K562 (cell line): ENCODE results near the gene SPRED2. TPM values are rescaled to one million over a fixed set of nuclear protein-coding genes. Genes with fewer than 3 reads are reported as not detected.

ENCODE experiments used
- BRD4 ChIP-seq: fragments of 200-600 bp; sonication (generic); IDR thresholded peaks from 2 replicates; pipeline ENCODE4 v1.6.1; 2017; ENCODE audit warnings: inconsistent platforms
- CTCF ChIP-seq, 3 experiments: IDR thresholded peaks in 2 of 3; conservative IDR thresholded peaks in 1 of 3; 2 replicates each; pipeline ENCODE4 v1.5.1; 2011 to 2012; ENCODE audit warnings: low read length in 3 of 3, mild to moderate bottlenecking in 3 of 3, control low read depth in 2 of 3, improper control_type of control experiment in 1 of 3, inconsistent platforms in 1 of 3, low read depth in 1 of 3, mixed read lengths in 1 of 3, moderate library complexity in 1 of 3; ENCODE audit not compliant: insufficient read depth in 2 of 3
- FOXJ2 ChIP-seq: fragments of 200-800 bp; sonication (Bioruptor generic); IDR thresholded peaks from 2 replicates; pipeline ENCODE4 v1.6.1; 2016; ENCODE audit warnings: missing genetic modification characterization, missing compliant biosample characterization
- GTF2F1 ChIP-seq: IDR thresholded peaks from 2 replicates; pipeline ENCODE4 v1.6.1; 2011; ENCODE audit warnings: low read depth, low read length, improper control_type of control experiment
- HIVEP1 ChIP-seq: fragments of 250-450 bp; sonication (Bioruptor Pico); IDR thresholded peaks from 2 replicates; pipeline ENCODE4 v1.4.0; 2020; ENCODE audit warnings: mild to moderate bottlenecking
- KLF10 ChIP-seq: fragments of 250-450 bp; sonication (Bioruptor Pico); IDR thresholded peaks from 2 replicates; pipeline ENCODE4 v1.6.1; 2021; ENCODE audit warnings: matching md5 sums
- MAZ ChIP-seq, 2 experiments: fragments of 450-650 bp in 1 of 2; sonication (generic) in 1 of 2; formaldehyde crosslinking; IDR thresholded peaks in 1 of 2; conservative IDR thresholded peaks in 1 of 2; 2 replicates each; pipeline versions ENCODE4 v1.4.0 to v1.5.0; 2020; ENCODE audit warnings: mild to moderate bottlenecking in 1 of 2, missing genetic modification reagents in 1 of 2
- NCOA2 ChIP-seq, 2 experiments: fragments of 450-650 bp; IDR thresholded peaks; 2 replicates each; pipeline ENCODE4 v1.6.1; 2018; ENCODE audit warnings: mild to moderate bottlenecking in 2 of 2, moderate library complexity in 1 of 2; ENCODE audit not compliant: partially characterized antibody in 2 of 2
- NFXL1 ChIP-seq: fragments of 450-650 bp; formaldehyde crosslinking; IDR thresholded peaks from 2 replicates; pipeline ENCODE4 v1.4.0; 2021; ENCODE audit warnings: mild to moderate bottlenecking
- NRF1 ChIP-seq, 2 experiments: fragments of 450-650 bp; IDR thresholded peaks in 1 of 2; conservative IDR thresholded peaks in 1 of 2; 2 replicates each; pipeline ENCODE4 v1.6.1; 2014; ENCODE audit warnings: mild to moderate bottlenecking in 2 of 2
- RAD21 ChIP-seq, 2 experiments: fragments of 250-450 bp in 1 of 2; fragments of 450-650 bp in 1 of 2; sonication (Bioruptor Pico) in 1 of 2; formaldehyde crosslinking in 1 of 2; IDR thresholded peaks in 1 of 2; conservative IDR thresholded peaks in 1 of 2; 2 replicates each; pipeline versions ENCODE4 v1.4.0 to v1.8.0; 2020 to 2022; ENCODE audit warnings: mild to moderate bottlenecking in 2 of 2, moderate library complexity in 1 of 2
- SFPQ ChIP-seq: fragments of 200-400 bp; formaldehyde crosslinking; IDR thresholded peaks from 2 replicates; pipeline ENCODE4 v1.6.1; 2017; ENCODE audit warnings: mild to moderate bottlenecking, low read depth, low read length, moderate library complexity
- TCF7 ChIP-seq: sonication (generic); IDR thresholded peaks from 2 replicates; pipeline ENCODE4 v1.6.1; 2016; ENCODE audit warnings: antibody characterized with exemption, borderline replicate concordance
- TEAD4 ChIP-seq, 2 experiments: sonication (generic) in 1 of 2; formaldehyde crosslinking in 1 of 2; IDR thresholded peaks; 2 replicates each; pipeline versions ENCODE4 v1.6.1 to v1.8.0; 2012 to 2022; ENCODE audit warnings: borderline replicate concordance in 1 of 2, inconsistent platforms in 1 of 2, low read length in 1 of 2, mild to moderate bottlenecking in 1 of 2, missing genetic modification reagents in 1 of 2
- ZNF76 ChIP-seq: fragments of 250-450 bp; sonication (Bioruptor Pico); IDR thresholded peaks from 2 replicates; pipeline ENCODE4 v1.4.0; 2020; ENCODE audit warnings: mild to moderate bottlenecking, moderate library complexity, borderline replicate concordance
- polyA plus RNA-seq, 8 experiments: library from polyadenylated mRNA; depleted of rRNA in 4 of 8; stranded (reverse) in 5 of 8; unstranded in 3 of 8; fragments of >200 nt; fragmentation: Nextera tagmentation in 2 of 8; fragmentation: Illumina TruSeq in 1 of 8; extraction: Ambion mirVana in 2 of 8; extraction: Trizol in 1 of 8; gene quantifications; 2 replicates each; pipeline versions ENCODE4 v1.2.1 to v1.2.3, GENCODE V29; 2011 to 2014; ENCODE audit warnings: inconsistent platforms in 1 of 8, missing spikeins in 1 of 8
- total RNA-seq, 7 experiments: library from RNA; depleted of rRNA in 6 of 7; stranded (reverse); fragments of >200 nt in 6 of 7; fragmentation: Illumina TruSeq in 2 of 7; extraction: Trizol in 2 of 7; gene quantifications; 2 replicates each; pipeline versions ENCODE4 v1.2.1 to v1.2.3, GENCODE V29; 2011 to 2021; ENCODE audit warnings: low replicate concordance in 1 of 7
- TF ChIP-seq, protein P1 (sequence below): IDR thresholded peaks from 2 replicates; pipeline ENCODE4 v1.6.1; 2012; ENCODE audit warnings: low read depth, low read length, improper control_type of control experiment, borderline replicate concordance
- TF ChIP-seq, protein P2 (sequence below), 2 experiments: fragments of 450-650 bp; conservative IDR thresholded peaks; 2 replicates each; pipeline ENCODE4 v1.6.1; 2017; ENCODE audit warnings: mild to moderate bottlenecking in 2 of 2, moderate library complexity in 2 of 2
- TF ChIP-seq, protein P3 (sequence below): fragments of 450-650 bp; IDR thresholded peaks from 2 replicates; pipeline ENCODE4 v1.6.1; 2017; ENCODE audit warnings: mild to moderate bottlenecking, moderate library complexity

SPRED2 gene
- total and polyA plus RNA-seq, 9 of the 15 experiments (the other 6 are each of a cell fraction or from before 2014, with no cell fraction given), result 4.6 to 50.8 (median 14.1) TPM

DNA sequence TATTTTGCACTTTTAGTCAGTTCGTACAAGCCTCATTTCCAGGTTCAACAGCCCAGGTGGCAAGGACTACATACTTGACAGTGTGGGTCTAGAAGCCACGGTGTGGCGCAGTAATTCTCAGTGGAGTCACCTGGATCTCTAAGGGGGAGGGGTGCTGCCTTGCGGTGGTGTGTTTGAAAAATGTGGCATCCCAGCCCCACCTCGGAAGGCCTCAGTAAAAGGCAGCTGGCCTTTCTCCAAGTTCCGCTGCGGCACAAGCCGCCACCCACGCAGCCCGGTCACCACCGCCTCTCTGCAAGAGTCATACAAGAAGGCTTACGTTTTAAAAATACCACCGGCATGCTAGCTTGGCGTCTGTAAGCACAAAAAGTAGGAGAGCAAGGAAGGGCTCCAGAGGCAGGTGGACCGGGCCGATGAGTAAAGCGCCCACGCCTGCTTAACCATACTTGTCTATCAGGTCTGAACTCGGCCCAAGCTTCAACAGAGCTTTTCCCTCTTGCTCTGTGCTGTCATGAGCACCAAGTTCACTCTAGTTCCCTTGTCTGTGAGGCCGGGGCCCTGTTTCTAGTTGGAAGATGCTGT, 49.5 kb downstream of the SPRED2 start (continued):
- TF ChIP-seq, protein P1, sequence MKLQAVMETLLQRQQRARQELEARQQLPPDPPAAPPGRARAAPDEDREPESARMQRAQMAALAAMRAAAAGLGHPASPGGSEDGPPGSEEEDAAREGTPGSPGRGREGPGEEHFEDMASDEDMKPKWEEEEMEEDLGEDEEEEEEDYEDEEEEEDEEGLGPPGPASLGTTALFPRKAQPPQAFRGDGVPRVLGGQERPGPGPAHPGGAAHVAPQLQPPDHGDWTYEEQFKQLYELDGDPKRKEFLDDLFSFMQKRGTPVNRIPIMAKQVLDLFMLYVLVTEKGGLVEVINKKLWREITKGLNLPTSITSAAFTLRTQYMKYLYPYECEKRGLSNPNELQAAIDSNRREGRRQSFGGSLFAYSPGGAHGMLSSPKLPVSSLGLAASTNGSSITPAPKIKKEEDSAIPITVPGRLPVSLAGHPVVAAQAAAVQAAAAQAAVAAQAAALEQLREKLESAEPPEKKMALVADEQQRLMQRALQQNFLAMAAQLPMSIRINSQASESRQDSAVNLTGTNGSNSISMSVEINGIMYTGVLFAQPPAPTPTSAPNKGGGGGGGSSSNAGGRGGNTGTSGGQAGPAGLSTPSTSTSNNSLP, result no peak
- TF ChIP-seq BRD4, result no peak
- TF ChIP-seq MAZ (CRISPR knock-in tag; conservative IDR thresholded peaks at IDR 0.05 in 1 of 2, IDR thresholded peaks at IDR 0.05 in 1 of 2), result peak in 1 of 2 experiments; percentile 71; a peak in 2 of 4 replicates
- TF ChIP-seq TCF7, result no peak
- TF ChIP-seq RAD21 (CRISPR knock-in tag; conservative IDR thresholded peaks at IDR 0.05 in 1 of 2, IDR thresholded peaks at IDR 0.05 in 1 of 2), result peak; percentile 28 to 55; a peak in 2 of 4 replicates
- TF ChIP-seq FOXJ2 (tag), result no peak
- TF ChIP-seq NRF1 (conservative IDR thresholded peaks at IDR 0.05 in 1 of 2, IDR thresholded peaks at IDR 0.05 in 1 of 2), result peak; percentile 69 to 75
- TF ChIP-seq NFXL1 (CRISPR knock-in tag), result no peak
- TF ChIP-seq GTF2F1, result no peak
- no peak for TF ChIP-seq KLF10 (CRISPR knock-in tag)
- TF ChIP-seq CTCF (IDR thresholded peaks at IDR 0.05 in 2 of 3, conservative IDR thresholded peaks at IDR 0.05 in 1 of 3; ENCODE audit: insufficient read depth in 2 of 3, low read depth in 1 of 3, low read length in 3 of 3), result peak; percentile 35 to 56 (median 54); a peak in 4 of 6 replicates
- TF ChIP-seq, protein P2, sequence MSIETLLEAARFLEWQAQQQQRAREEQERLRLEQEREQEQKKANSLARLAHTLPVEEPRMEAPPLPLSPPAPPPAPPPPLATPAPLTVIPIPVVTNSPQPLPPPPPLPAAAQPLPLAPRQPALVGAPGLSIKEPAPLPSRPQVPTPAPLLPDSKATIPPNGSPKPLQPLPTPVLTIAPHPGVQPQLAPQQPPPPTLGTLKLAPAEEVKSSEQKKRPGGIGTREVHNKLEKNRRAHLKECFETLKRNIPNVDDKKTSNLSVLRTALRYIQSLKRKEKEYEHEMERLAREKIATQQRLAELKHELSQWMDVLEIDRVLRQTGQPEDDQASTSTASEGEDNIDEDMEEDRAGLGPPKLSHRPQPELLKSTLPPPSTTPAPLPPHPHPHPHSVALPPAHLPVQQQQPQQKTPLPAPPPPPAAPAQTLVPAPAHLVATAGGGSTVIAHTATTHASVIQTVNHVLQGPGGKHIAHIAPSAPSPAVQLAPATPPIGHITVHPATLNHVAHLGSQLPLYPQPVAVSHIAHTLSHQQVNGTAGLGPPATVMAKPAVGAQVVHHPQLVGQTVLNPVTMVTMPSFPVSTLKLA (conservative IDR thresholded peaks at IDR 0.05), result peak; percentile 71 to 84; a peak in 3 of 4 replicates
- TF ChIP-seq SFPQ, result no peak
- TF ChIP-seq, protein P3, sequence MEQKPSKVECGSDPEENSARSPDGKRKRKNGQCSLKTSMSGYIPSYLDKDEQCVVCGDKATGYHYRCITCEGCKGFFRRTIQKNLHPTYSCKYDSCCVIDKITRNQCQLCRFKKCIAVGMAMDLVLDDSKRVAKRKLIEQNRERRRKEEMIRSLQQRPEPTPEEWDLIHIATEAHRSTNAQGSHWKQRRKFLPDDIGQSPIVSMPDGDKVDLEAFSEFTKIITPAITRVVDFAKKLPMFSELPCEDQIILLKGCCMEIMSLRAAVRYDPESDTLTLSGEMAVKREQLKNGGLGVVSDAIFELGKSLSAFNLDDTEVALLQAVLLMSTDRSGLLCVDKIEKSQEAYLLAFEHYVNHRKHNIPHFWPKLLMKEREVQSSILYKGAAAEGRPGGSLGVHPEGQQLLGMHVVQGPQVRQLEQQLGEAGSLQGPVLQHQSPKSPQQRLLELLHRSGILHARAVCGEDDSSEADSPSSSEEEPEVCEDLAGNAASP, result no peak
- TF ChIP-seq ZNF76 (CRISPR knock-in tag), result no peak
- no peak for TF ChIP-seq HIVEP1 (CRISPR knock-in tag)
- peak; percentile 60; the same call in 1 of the 2 replicates for TF ChIP-seq TEAD4 (IDR thresholded peaks at IDR 0.05; ENCODE audit: low read length)
- TF ChIP-seq TEAD4 (CRISPR knock-in tag; IDR thresholded peaks at IDR 0.05; ENCODE audit: borderline replicate concordance), result no peak
- no peak for TF ChIP-seq NCOA2 (IDR thresholded peaks at IDR 0.05; ENCODE audit: partially characterized antibody in 2 of 2)
